Common myeloid progenitor, CD34-positive (primary cell): ENCODE measurements around the gene MILR1.
"Not testable (repeated sequence)": the region's sequence is repeated elsewhere in the genome, so short reads cannot be mapped to it uniquely, and the experiment has no call there.

Experiments used
- CTCF ChIA-PET: fragments of 350-600 bp; sonication (Branson Sonifier 250); formaldehyde crosslinking; loops from one replicate; lab custom pipeline; 2021; ENCODE audit warnings: antibody characterized with exemption; lab: Charles Lee
- POLR2A ChIA-PET: fragments of 350-600 bp; sonication (Branson Sonifier 250); formaldehyde crosslinking; loops from one replicate; lab custom pipeline; 2021; ENCODE audit warnings: antibody characterized with exemption; lab: Charles Lee
- DNase-seq, 3 donors: peaks; one replicate each; pipeline versions ENCODE4 v3.0.0 to v3.0.0-alpha.2; 2013
- H3K27ac ChIP-seq, 2 experiments: 1 replicate in 1 of 2; 2 replicates in 1 of 2; pipeline ENCODE4 v1.7.0; 2013; ENCODE audit warnings: inconsistent platforms in 2 of 2, low read length in 2 of 2, mild to moderate bottlenecking in 2 of 2, low read depth in 1 of 2, moderate library complexity in 1 of 2; ENCODE audit not compliant: severe bottlenecking in 2 of 2, insufficient read depth in 1 of 2, poor library complexity in 1 of 2
- H3K27me3 ChIP-seq, 5 experiments: replicated peaks in 2 of 5; 1 replicate in 3 of 5; 2 replicates in 2 of 5; pipeline versions ENCODE4 v1.6.1 to v1.7.0; 2013; ENCODE audit warnings: low read length in 4 of 5, mild to moderate bottlenecking in 2 of 5, moderate library complexity in 2 of 5, inconsistent platforms in 1 of 5; ENCODE audit not compliant: insufficient read depth in 5 of 5, control insufficient read depth in 4 of 5
- H3K36me3 ChIP-seq, 4 experiments: 1 replicate in 2 of 4; 2 replicates in 2 of 4; pipeline versions ENCODE4 v1.6.1 to v1.7.0; 2013; ENCODE audit warnings: low read length in 3 of 4, control low read depth in 1 of 4, mild to moderate bottlenecking in 1 of 4; ENCODE audit not compliant: control insufficient read depth in 4 of 4, insufficient read depth in 4 of 4
- H3K4me1 ChIP-seq, 4 experiments: 1 replicate in 3 of 4; 2 replicates in 1 of 4; pipeline versions ENCODE4 v1.6.1 to v1.7.1; 2013; ENCODE audit warnings: low read length in 3 of 4, mild to moderate bottlenecking in 3 of 4, control low read depth in 1 of 4, inconsistent platforms in 1 of 4, moderate library complexity in 1 of 4; ENCODE audit not compliant: control insufficient read depth in 4 of 4, insufficient read depth in 4 of 4; ENCODE audit errors: control extremely low read depth in 1 of 4
- H3K4me3 ChIP-seq, 7 experiments: 1 replicate in 4 of 7; 2 replicates in 3 of 7; pipeline versions ENCODE4 v1.5.1 to v1.7.0; 2013; ENCODE audit warnings: mild to moderate bottlenecking in 7 of 7, low read length in 6 of 7, moderate library complexity in 6 of 7, inconsistent platforms in 2 of 7, low read depth in 2 of 7, control low read depth in 1 of 7; ENCODE audit not compliant: insufficient read depth in 4 of 7, control insufficient read depth in 1 of 7; ENCODE audit errors: extremely low read depth in 1 of 7
- H3K9me3 ChIP-seq, 5 experiments: 1 replicate in 4 of 5; 2 replicates in 1 of 5; pipeline versions ENCODE4 v1.6.1 to v1.7.1; 2013; ENCODE audit warnings: low read length in 4 of 5, mild to moderate bottlenecking in 2 of 5, inconsistent platforms in 1 of 5, low read depth in 1 of 5, moderate library complexity in 1 of 5; ENCODE audit not compliant: control insufficient read depth in 4 of 5, insufficient read depth in 2 of 5; ENCODE audit errors: control extremely low read depth in 1 of 5
- WGBS: methylation state at CpG from one replicate; pipeline ENCODE4 v1.1.5; 2013; ENCODE audit not compliant: insufficient coverage; 5-methylcytosine and 5-hydroxymethylcytosine counted together

MILR1 gene

GRCh38 chr17:64457156-64457555 lies 8.2 kb downstream of the MILR1 start:
- DNase-seq: no peak
- POLR2A ChIA-PET: no interaction called here
- Histone ChIP-seq H3K27me3 (no peaks in the 10 kb centered on the region), H3K9me3 (no peaks in the 10 kb centered on the region), H3K4me1 (peaks cover 0 to 16% (median 8%) of the 10 kb centered on the region in 4 experiments), H3K36me3 (peaks cover 0 to 17% (median 1%) of the 10 kb centered on the region in 4 experiments), H3K27ac (no peak overlapping the region), H3K4me3 (no peak overlapping the region)
- 67% methylated on average over 5 of the region's 7 CpGs for WGBS
- CTCF ChIA-PET: interaction anchor here (1.2 to 4.0 kb wide), 3 partner anchors 25 to 36 kb away, joined by 3 to 28 read pairs (median 4); no protein-coding TSS in a partner anchor

- H3K4me1 ChIP-seq: peaks cover 0 to 16% (median 4%) of the 10 kb centered on the region in 4 experiments
- H3K27me3 ChIP-seq: no peaks in the 10 kb centered on the region
- H3K4me3 ChIP-seq: no peak overlapping the region
- CTCF ChIA-PET: interaction anchor here (4.0 kb wide), 1 partner anchor 38 kb away, joined by 28 read pairs; no protein-coding TSS in a partner anchor
- DNase-seq: no peak
- H3K27ac ChIP-seq: no peak overlapping the region
- H3K36me3 ChIP-seq: peaks cover 0 to 17% (median 1%) of the 10 kb centered on the region in 4 experiments
- WGBS: 97% methylated on average over 7 of the region's 8 CpGs
- POLR2A ChIA-PET: no interaction called here
- H3K9me3 ChIP-seq: no peaks in the 10 kb centered on the region
Observed at GRCh38 chr17:64458756-64459155, 9.8 kb downstream of the MILR1 start.

- H3K9me3 ChIP-seq: no peaks in the 10 kb centered on the region
- no peak overlapping the region for H3K4me3 ChIP-seq
- peaks cover 0 to 16% (median 4%) of the 10 kb centered on the region in 4 experiments for H3K4me1 ChIP-seq
- peaks cover 0 to 17% (median 1%) of the 10 kb centered on the region in 4 experiments for H3K36me3 ChIP-seq
- DNase-seq: no peak
- ChIA-PET POLR2A (no interaction called here), CTCF (interaction anchor here (1.5 to 4.0 kb wide), 2 partner anchors 10 to 39 kb away, joined by 3 to 28 read pairs; partner anchors contain the start of gene MILR1)
- no peaks in the 10 kb centered on the region for H3K27me3 ChIP-seq
- no peak overlapping the region for H3K27ac ChIP-seq
- WGBS: 98% methylated on average over 5 of the region's 6 CpGs
Observed at GRCh38 chr17:64459284-64459747, 10.4 kb downstream of the MILR1 start.

- Histone ChIP-seq H3K4me1 (peaks cover 0 to 16% (median 4%) of the 10 kb centered on the region in 4 experiments), H3K36me3 (peaks cover 0 to 17% (median 1%) of the 10 kb centered on the region in 4 experiments)
- 100% methylated on average over 3 of the region's 7 CpGs for WGBS
- DNase-seq, H3K4me3 ChIP-seq, H3K27me3 ChIP-seq, H3K27ac ChIP-seq, H3K9me3 ChIP-seq, POLR2A ChIA-PET: not testable (repeated sequence)
- CTCF ChIA-PET: interaction anchor here (1.5 kb wide), 1 partner anchor 10 kb away, joined by 3 read pairs; the partner anchor contains the start of gene MILR1
Observed at GRCh38 chr17:64459818-64460217, 10.9 kb downstream of the MILR1 start.

- H3K9me3 ChIP-seq: no peaks in the 10 kb centered on the region
- ChIA-PET CTCF (interaction anchor here (1.0 to 1.5 kb wide), 4 partner anchors 12 to 41 kb away, joined by 3 to 4 read pairs (median 3); partner anchors contain the start of gene MILR1), POLR2A (no interaction called here)
- no peak overlapping the region for H3K4me3 ChIP-seq
- WGBS: 100% methylated on average over 3 of the region's 8 CpGs
- peaks cover 0 to 17% (median 1%) of the 10 kb centered on the region in 4 experiments for H3K36me3 ChIP-seq
- DNase-seq: no peak
- H3K27ac ChIP-seq: no peak overlapping the region
- H3K4me1 ChIP-seq: peaks cover 0 to 15% (median 4%) of the 10 kb centered on the region in 4 experiments
- H3K27me3 ChIP-seq: no peaks in the 10 kb centered on the region
Observed at GRCh38 chr17:64460955-64461354, 12.0 kb downstream of the MILR1 start.

GRCh38 chr17:64461788-64462187 lies 12.9 kb downstream of the MILR1 start:
- DNase-seq: no peak
- Histone ChIP-seq H3K36me3 (peaks cover 0 to 20% (median 2%) of the 10 kb centered on the region in 4 experiments), H3K4me3 (no peak overlapping the region), H3K4me1 (peaks cover 0 to 8% (median 1%) of the 10 kb centered on the region in 4 experiments), H3K9me3 (no peaks in the 10 kb centered on the region), H3K27ac (no peak overlapping the region), H3K27me3 (no peaks in the 10 kb centered on the region)
- POLR2A ChIA-PET: no interaction called here
- CTCF ChIA-PET: interaction anchor here (1.0 to 1.2 kb wide), 3 partner anchors 31 to 42 kb away, joined by 3 to 4 read pairs (median 3); no protein-coding TSS in a partner anchor
- 100% methylated on average over 3 of the region's 6 CpGs for WGBS

GRCh38 chr17:64466019-64466735 lies 17.3 kb downstream of the MILR1 start:
- 96% methylated on average over 6 of the region's 9 CpGs for WGBS
- no peak for DNase-seq
- ChIA-PET CTCF (no interaction called here), POLR2A (no interaction called here)
- Histone ChIP-seq H3K27me3 (no peaks in the 10 kb centered on the region), H3K4me3 (no peak overlapping the region), H3K9me3 (no peaks in the 10 kb centered on the region), H3K27ac (no peak overlapping the region), H3K4me1 (no peaks in the 10 kb centered on the region), H3K36me3 (peaks cover 0 to 24% (median under 1%) of the 10 kb centered on the region in 4 experiments)
